ENCODE results near the gene RBBP8NL.

RBBP8NL gene

DNA sequence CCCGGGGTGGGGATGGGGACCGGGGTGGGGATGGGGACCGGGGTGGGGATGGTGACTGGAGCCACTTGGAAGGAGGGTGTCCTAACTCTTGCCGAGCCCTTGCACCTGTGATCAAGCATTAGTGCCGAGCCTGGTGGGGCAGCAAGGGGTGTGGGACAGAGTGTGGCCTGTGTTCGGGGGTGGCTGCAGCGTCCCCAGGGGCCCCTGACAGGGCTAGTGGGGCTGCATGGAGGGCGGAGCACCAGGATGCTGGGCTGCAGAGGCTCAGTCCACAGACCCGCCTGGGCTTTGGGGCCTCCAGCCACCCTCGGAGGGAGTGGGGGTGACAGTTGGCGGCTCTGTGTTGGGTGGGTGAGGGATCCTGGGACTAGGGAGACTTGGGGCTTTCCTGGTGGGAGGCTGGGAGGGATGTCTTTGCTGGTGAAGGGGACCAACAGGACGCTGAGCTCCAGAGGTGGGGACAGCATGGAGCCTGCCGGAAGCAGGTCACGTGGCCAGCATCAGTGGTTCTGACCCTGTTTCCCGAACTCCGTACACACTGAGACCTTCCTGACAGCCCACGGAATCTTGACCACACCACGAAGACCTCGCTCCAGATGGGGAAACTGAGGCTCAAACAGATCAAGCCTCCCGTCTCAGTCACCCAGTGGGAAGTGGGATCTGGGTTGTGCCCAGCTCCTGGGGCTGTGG lies 4.6 kb downstream of the RBBP8NL start:
- DNase-seq (ENCODE audit: low read depth) = no peak

DNA sequence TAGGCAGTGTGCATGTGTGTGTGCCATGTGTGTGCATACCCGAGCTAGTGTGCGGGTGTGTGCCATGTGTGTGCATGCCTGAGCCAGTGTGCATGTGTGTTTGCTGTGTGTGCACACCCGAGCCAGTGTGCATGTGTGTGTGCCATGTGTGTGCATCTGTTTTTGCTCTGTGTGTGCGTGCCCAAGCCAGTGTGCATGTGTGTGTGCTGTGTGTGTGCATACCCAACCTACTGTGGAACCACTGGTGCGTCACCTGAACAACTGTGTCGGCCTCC lies 5.7 kb downstream of the RBBP8NL start:
- no peak for DNase-seq (ENCODE audit: low read depth)

DNA sequence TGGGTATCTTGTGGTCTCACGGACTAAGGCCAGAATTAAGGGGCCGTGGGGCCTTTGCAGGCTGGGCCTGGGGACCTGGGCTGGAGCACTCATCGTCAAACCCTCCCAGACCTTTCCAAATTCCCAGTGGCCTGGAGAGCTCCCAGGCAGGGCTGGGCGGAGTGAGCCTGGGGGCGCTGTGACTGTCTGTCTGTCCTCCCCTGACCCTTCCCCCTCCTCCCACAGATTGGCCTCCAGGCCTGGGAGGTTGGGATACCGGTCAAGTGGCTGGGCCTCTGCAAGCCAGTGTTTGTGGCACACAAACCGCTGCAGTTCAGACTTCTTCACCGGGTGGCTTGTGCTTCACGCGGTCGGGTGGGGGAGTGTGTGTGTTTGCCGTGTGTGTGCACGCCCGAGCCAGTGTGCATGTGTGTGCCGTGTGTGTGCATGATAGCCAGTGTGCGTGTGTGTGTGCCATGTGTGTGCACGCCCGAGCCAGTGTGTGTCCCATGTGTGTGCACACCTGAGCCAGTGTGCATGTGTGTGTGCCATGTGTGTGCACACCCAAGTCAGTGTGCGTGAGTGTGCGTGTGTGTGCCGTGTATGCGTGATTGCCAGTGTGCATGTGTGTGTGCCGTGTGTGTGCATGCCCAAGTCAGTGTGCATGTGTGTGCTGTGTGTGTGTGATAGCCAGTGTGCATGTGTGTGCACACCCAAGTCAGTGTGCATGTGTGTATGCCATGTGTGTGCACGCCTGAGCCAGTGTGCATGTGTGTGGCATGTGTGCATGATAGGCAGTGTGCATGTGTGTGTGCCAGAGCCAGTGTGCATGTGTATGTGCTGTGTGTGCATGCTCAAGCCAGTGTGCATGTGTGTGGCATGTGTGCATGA lies 6.3 kb downstream of the RBBP8NL start:
- no peak for DNase-seq (ENCODE audit: low read depth)

DNA sequence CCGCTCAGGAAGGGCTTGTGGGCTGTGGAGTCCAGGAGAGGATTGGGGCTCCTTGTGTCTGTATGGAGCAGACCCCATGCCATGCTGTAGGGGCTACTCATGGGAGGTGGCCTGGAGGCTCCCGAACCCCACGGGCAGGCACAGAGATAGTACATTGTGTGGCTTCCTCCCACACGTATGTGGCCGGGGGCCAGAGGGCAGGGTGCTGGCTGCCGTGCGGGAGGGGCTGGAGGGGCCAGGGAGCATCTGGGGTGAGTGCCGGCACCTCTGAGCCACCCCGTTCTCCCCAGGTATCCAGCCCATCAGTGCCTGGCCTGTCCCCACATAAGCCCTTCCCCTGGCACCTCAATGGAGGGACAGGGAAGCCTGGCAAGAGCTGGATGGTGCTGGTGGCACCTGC lies 7.6 kb downstream of the RBBP8NL start:
- DNase-seq (ENCODE audit: low read depth) = no peak

DNA sequence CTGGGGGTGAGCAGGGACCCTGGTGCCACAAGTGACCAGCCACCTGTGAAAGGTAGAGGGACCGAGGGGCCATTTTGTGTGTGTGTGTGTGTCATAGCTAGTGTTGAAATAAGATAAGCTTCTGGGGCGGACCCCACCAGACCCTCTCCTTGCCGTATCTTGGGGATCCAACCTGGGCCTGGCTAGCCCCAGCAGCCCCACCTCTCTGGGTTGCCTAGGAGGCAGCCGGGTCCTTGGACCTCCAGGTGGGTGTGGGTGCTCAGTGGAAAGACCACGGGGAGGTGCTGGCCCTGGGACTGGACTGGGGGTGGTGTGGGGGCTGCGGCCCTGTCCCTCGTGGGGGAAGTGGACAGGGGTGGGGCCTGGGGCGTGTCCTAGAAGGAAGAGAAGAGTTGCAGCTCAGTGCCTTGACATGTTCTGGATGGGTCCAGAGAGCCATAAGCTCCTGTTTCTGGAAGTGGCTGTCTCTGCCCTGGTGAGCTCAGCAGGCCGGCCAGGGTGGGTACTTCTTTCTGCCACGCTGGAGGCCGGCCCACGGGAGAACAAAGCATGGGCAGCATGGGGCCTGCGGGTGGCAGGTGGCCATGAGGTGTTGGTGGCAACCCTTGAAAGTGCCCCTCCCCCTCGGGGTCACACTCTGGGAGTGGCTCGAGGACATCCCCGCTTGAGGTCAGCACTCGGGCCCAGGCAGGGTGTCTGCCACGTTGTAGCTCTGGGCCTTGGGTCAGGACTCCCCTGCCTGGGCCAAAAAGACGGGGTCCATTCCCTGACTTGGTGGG lies 8.4 kb downstream of the RBBP8NL start:
- DNase-seq (ENCODE audit: low read depth) = no peak

DNA sequence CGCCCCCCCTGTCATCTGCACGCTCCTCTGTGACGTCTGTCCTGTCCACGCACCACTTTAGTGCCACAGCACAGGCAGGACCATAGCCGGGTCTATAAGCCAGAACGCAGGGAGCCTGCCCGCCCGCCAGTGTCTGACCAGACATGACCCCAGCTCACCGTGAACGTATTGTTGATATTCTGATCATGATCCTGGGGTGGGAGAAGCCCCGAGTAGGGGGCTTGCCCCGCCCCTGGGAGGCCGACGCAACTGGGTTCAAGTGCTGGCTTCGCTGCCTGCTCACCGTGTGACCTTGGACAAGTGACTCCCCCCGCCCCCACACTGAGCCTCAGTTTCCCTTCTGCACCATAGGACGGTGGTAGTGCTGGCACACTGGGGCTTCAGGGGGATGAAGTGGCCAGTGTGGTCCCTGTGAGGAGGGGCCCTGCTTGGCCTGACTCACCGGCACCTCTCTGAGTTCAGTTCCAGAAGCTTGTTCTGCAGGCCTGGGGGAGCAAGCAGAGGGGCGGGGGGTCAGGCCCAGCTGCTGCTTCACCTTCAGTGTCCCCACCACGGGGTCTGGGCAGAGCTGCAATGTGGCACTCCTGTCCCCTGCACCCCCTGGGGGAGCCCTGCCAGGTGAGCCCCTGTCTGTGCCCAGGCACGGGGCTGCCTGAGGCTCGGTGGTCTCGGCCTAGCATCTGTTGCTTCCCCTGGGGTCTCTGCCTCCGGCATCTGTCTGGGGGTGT lies 9.2 kb downstream of the RBBP8NL start:
- DNase-seq (ENCODE audit: low read depth) = no peak

DNA sequence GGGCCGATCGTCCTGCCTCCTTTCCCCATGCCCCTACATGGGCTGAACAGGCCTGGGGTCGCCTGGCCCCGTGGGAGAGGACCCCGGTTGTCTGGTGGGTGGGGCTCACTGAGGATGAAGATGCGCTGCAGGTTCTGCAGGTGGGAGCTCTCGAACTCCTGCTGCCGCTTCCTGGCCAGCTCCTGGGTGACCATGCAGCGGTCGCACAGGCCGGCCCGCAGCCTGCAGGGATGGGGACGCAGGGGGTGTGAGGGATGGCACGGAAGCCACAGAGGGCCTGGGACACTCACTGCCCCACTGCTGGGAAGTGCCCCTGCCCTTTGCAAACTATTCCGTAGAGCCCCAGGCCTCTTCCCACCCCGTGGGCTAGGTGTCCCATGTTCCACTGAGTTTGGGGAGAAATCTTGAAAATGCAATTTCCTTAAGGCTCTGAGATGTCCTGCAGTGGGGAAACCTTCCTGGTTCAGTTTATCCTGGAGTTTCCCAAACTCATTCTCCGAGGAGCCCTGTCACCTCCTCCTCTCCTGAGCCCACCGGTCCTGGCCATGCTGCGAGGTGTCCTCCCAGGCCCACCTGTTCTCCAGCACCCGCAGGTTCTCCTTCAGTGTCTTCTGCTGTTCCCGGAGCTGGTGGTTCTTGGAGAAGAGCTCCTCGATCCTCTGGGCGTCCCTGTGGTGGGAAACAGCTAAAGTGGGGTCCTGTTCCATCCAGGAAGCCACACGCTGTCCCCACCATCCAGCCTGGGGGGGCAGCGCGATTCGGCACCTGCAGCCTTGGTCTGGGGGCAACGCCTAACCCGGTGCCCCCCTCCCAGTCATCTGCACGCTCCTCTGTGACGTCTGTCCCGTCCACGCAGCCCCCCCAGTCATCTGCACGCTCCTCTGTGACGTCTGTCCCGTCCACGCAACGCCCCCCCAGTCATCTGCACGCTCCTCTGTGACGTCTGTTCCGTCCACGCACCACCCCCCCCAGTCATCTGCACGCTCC lies 10.4 kb downstream of the RBBP8NL start:
- DNase-seq (ENCODE audit: low read depth) = no peak

DNA sequence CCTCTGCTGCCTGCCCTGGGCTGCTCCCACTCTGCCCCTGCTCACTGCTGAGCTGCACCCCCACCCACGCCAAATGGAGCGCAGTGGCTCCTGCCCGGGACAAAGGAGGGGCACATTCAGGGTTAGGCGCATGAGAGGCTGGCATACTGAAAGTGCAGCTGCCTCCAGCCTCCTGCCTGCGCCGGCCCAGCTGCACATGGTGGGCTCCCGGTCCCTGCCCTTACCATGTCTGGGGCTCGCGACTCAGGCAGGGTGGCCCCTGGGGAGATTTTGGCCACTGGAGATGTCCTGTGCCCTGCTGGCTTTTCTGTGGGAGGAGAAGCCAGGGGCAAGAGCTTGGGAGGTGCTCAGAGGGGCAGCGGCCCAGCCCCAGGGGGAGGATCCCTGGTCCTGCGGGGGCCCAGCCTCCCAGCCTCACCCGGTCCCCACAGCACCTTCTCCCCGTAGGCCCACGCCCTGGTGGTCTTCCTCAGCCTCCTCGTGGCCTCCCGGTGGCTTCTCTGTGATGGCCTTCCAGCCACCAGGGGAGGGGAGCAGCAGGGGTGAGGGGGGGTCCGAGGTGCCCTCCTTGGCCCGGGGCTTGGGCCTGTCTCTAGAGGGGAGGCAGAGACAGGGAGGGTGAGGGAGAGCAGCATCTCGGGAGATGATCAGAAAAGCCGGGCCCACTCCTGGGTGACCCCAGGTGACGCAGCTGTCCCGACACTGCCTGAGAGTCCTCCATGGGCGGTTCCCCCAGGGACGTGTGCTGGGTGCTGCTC lies 11.8 kb downstream of the RBBP8NL start:
- DNase-seq (ENCODE audit: low read depth) = no peak

DNA sequence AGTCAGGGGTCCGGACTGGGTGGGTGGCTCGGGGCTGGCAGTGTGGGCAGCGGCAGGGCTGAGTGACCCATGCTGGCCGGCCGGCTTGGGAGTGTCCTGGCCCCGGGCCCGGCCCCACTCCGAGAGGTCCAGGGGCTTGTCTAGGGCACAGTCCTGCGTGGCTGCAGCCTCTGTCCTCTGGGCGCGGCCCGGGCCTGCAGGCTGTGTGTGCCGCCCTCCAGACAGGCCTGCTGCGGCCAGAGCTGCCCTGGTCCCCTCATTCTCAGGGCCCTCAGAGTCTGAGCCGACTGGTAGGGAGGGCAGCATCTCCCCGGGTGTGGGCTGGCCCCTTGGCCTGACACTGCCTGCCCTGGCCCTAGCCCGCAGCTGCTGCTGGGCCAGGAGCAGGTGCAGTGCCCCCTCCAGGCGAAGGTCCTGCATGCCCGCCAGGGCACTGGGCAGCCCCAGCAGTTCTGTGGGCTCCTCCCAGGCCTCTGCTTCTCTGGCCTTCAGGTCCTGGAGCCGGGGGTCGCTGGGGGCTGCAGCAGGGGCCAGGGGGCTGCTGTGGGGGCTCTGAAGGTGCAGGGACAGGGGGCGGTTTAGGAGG lies 13.3 kb downstream of the RBBP8NL start:
- DNase-seq (ENCODE audit: low read depth) = no peak

DNA sequence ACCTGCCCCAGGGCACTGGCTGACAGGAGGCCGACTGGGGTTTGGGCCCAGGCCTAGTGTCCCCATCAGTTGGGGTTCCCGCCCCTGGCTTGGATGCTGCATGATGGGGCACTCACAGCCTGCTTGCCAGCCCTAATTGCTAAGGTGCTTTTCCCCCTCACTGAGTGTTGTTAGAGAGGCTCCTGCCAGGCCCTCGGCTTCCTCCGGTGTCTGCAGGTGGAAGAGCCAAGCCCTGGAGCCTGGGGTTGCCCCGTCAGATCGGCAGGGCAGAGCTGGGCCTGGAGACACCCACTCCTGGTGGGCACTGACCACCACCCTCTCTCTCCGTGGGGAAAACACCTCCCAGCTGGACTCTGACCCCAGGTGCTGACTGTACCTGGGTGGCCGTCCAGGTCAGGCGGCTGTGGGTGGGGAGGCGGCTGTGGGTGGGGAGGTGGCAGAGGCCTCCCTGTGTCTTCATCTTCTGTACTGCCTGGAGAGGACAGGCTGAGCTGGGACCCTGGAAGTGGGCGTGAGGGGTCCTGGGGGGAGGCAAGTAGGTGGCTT lies 14.2 kb downstream of the RBBP8NL start:
- DNase-seq (ENCODE audit: low read depth) = no peak

DNA sequence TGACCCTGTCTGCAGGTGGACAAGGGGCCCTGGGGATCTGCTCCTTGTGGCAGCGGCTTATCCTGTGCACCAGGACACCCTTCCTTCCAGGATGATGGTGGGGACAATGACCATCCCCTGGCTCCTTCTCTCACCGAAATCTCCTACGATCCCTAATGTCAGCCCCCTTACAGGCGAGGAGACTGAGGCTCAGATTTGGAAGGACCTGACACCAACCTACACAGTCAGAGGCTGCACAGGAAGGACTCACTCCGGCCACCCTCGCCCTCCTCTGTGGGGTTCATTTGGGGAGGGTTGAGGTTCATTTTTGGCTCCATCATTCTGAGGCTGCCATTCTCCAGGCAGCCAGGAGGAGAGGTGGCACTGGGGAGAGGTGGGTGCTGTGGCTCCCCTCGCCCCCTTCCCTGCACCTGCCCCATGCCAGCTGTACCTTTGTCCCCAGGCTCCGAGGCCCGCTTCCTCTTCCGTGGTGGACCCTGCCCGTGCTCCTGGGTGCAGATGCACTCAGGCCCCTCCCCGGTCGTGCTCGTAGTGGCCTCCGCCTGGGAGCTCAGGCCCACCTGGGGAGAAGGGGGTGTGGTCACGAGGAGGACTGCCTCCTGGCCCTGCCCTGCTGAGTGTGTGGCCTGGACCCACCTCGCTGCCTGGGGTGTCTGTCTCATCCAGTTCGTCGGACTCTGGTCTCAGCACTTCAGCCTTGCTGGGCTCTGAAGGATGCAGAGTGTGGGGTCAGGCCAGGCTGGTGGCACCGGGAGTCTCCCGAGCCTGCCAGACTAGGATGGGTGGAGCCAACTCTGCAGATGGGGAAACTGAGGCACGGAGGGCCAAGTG lies 14.9 kb downstream of the RBBP8NL start:
- DNase-seq (ENCODE audit: low read depth) = no peak

DNA sequence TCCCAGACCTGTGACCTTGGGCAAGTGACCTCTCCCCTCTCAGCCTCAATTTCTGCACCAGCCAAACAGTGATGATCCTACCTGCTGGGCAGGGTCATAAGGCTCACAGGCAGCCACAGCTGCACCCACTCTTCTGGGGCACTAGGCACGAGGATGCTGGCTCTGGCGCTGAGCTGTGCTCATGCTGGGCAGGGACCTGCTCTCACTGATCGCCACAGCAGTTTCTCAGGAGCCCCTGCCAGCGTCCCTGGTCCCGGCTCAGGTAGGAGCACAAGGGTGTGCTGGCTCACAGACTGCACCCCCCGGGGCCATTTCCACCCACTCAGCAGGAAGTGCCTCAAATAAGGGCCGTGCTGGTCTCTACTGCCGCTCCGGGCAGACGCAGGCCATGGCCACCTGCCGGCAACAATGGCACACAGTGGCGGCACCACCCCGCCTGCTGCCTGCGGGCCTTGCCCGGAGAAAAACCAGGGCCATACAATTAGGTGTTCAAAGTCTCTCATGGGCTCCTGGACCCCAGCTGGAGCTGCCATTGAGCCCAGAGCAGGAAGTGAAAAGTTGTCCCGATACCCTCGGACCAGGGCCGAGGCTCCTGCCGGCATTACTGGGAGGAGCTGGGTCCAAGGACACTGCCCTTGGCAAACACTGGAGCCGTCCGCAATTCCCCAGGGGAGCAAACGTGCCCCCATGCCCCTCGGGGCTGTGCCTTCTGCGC lies 15.7 kb downstream of the RBBP8NL start:
- no peak for DNase-seq (ENCODE audit: low read depth)

DNA sequence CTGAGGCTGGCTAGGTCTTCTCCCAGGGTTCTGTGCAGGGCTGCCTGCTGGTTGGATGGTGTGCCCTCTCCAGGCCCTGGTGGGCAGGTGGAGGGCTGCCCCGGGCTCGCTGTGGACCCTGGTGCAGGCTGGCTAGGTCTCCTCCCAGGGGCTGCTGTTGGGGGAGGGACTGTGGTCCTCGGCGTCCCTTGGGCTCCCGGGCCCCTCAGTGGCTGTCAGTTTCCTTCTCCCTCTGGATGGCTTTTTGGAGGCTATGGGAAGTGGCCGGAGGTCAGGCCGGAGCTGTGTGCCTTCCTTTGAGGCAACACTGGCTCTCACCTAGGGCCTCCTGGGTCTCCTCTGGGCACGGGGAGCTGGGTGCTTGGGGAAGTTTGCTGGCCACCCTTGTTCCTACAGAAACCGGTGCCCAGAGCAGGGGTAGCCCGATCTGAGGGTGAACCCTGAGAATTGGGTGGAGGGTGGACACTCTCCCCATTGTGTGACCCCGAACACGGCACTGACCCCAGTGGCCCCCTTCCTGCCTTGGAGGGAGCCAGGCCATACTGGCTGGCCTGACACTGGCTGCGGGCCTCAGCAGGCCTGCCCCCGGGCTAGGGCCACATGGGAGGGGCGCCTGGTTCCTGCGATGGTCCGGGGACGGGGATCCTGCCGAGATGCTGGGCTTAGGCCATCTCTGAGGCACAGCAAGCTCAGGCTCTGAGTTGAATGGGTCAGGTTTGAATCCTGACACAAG lies 16.4 kb downstream of the RBBP8NL start:
- no peak for DNase-seq (ENCODE audit: low read depth)

DNA sequence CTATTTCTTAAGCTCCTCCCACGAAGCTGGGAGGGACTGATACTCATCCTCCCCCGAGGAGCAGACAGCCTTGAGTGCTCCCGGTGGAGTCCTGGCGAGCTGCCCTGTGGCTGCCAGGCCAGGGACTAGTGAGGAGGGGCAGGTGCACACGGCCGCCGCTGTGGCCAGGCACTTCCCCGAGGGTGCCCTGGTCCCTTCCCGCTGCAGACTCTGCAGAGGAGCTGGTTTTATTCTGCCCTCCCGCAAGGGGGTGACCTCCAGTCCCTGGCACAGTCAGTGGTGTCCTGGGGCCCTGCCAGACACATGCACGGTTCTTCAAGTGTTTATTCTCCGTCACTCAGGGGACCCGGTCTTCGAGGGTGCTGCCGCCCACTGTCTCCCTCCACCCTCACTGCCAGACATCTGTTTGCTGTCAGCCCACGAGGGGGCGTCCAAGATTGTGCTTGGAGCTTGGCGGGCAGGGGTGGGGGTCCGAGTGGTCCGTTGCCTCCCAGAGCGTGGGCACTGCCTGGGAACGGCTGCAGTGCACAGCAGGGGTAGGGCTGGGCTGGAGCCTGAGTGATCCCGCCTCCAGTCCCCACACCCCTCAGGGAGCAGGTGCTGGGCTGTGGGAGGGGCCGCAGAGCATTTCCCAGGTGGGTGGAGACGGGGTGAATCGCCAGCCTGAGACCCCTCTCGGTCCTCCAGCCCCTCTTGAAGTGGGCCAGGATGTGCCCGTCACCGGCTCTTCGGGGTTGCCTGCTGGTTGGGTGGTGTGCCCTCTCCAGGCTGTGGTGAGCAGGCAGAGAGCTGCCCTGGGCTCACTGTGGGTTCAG lies 17.2 kb downstream of the RBBP8NL start:
- no peak for DNase-seq (ENCODE audit: low read depth)

DNA sequence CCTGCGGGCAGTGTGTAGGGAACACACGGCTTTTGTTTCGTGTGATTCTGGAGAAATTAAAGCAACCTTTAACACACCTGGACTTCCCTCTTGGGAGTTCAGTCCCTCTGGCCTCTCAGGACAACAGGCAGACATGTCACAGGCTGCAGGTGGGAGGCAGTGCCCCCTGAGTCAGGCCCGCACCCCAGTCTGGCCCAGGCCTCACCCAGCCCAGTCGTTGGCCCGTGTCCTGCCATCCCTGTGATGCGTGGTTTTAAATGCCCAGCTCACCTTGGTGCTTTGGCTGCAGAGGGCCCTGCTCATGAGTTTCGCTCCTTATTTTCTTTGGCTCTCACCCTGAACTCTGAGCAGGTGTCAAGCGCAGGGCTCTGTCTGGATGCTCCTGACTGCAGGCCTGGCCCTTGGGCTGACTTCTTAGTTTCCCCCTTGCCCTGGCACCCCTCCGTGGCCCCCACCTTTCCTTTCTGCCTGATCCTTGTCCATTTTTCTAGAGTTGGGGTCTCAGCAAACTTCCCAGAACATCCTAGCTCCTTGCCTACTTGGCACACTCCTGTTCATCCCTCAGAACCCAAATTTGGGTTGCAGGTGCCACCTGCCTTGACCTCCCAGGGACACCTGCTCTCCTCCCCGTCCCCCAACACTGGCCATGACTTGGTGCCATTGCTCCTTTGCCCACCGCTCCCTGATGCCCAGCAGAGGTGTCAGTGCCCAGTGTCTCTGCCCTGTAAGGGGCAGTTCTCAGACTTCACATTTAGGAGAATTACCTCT lies 18.1 kb downstream of the RBBP8NL start:
- DNase-seq (ENCODE audit: low read depth) = no peak

DNA sequence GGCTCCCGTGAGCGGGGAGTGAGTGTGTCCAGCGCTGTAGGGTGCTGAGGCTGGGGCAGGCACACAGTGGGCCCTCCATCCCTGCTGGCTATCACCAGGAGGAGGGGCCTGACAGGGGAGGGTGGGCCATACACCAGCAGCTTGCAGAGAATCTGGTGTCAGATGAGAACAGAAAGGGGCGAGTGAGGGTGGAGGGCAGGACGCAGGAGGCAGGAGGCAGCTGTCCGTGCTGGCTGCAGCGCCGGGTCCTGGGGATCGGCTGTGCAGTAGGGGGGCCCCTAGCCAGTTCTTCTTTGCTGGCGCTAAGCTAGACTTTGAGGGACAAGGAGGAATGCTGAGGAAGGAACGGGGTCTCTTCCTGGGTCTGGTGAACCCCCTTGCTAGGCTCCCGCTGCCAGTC lies 18.7 kb downstream of the RBBP8NL start:
- DNase-seq (ENCODE audit: low read depth) = no peak
